HG03442 (cell line): ENCODE data around the gene PKN1.
"Not testable (repeated sequence)": the region's sequence is repeated elsewhere in the genome, so short reads cannot be mapped to it uniquely, and the experiment has no call there.

Source experiments
- ATAC-seq: cut with Tn5 transposase; IDR thresholded peaks from one replicate; pipeline ENCODE4 v1.9.1; 2021; ENCODE audit warnings: mild to moderate bottlenecking, moderate library complexity; ENCODE audit not compliant: unreplicated experiment

PKN1 gene

DNA sequence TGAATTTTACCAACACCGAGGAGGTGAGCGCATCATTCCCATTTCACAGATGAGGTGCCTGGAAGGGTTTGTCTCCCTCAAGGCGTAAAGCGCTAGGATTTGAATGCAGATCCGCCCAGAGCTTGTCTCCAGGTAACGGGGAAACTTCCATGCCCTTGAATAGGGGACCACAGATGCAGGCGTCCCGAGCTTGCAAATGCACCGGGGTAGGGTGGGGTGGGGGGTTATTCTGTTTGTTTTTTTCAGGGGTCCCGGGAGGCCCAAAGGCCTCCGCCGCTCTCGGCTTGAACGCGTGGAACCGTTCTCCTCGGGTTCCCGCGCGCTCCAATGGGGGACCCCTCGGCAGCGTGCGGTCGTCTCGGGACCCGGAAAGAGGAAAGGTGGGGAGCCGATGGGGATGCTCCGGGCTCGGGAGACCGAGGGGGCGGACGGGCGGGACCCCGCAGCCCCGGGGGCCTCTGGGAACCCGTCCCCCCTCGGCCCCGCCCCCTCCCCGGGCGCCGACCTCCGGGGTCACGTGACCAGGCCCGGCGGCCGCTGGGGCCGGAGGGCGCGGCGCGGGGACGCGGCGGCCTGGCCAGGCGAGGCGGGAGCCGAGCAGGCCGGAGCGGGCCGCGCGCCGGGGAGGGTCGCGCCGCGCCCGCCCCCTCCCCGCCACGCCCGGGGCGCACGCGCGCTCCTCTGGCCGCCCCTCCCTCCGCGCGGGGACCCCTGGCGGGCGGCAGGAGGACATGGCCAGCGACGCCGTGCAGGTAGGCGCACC is at the start of gene PKN1:
TSS of gene PKN1 (plus strand) at position 516 of the 763 bp plus-strand sequence. CDS start at position 732, 216 bp downstream.
- peak; percentile 40 for ATAC-seq

GRCh38 chr19:14383661-14384555 is 49.2 kb upstream of the PKN1 start:
- no peak for ATAC-seq

DNA sequence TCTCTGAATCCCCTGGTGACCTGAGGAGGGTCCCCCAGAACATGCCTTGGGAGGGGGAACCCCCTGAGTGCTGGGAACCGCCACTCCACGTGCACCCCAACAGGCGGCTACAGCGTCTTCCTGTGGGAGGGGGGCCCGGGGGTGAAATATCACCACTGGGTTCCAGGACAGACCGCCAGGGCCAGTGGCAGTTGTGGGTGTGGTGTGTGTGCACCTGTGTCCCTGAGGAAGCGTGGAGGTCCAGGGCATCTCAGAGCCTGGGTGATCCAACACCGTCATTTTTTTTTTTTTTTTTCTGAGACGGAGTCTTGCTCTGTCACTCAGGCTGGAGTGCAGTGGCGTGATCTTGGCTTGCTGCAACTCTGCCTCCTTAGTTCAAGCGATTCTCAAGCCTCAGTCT is 47.6 kb upstream of the PKN1 start:
- ATAC-seq, result no peak

GRCh38 chr19:14390548-14390947 is 42.6 kb upstream of the PKN1 start:
- ATAC-seq, result no peak

- no peak for ATAC-seq
Observed at GRCh38 chr19:14391156-14391821, 41.8 kb upstream of the PKN1 start.

- no peak for ATAC-seq
Observed at GRCh38 chr19:14393329-14393728, 39.8 kb upstream of the PKN1 start.

DNA sequence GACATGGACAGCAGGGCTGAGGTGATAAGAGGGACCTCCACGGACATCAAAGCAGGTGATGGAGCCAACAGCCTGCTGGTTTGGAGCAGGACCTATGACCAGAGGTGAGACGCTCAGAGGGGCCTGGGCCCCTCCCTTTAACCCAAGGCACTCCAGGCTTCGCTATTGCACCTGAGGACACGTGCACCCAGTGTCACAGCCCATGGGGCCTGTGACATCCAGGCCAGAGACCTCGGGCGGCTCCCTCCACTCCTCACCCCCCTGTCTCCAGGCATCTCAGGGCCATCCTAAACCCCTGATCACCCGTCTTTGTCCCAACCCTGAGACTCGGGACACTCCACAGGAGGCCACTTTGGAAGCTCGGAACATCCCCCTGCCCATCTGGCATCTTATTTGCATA is 38.9 kb upstream of the PKN1 start:
- ATAC-seq, result no peak

DNA sequence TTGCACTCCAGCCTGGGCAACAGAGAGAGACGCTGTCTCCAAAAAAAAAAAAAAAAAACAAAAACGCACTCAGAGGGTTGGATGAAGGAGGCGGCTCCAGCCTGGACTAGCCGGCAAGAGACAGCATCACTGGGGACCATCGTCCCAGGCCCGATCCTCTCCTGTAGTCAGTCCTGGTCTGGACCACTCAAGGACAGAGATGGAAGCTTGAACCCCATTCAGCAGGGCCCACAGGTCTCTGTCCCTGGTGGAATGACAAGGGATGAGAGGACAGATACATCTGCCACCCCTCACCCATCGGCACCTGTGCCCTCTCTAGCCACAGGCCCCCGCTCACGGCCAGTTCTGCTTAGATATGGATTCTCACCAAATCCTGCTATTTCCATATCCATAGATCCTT is 37.8 kb upstream of the PKN1 start:
- no peak for ATAC-seq

DNA sequence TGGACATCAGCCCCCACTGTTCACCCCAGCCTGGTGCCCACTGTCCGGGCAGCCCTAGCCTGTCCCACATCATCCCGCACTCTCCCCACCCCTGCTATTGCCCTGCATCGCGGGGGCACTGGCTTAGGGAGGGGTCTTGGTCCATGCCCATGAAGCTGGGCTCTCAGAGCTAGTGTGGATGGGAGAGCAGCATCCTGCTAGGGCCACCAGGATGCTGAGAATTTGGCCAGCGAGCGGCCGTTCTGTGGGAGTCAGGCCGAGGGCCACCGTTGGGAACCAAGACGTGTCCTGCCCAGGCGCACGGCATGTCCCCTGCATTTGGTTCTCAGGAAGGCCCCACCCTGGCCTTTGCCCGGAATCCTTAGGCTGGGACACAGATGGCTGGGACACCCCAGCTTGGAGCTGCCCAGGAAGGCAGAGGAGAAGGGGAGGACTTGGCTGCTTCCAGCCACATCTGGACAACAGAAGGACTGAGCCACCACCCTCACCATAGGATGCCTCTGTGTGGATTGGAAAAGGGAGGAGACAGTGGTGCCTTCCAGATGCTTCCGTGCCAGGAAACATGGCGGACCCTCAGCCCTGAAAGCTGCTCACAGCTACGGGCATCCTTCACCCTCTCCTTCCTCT is 37.3 kb upstream of the PKN1 start:
- no peak for ATAC-seq

GRCh38 chr19:14396730-14397129 is 36.4 kb upstream of the PKN1 start:
- ATAC-seq, result not testable (repeated sequence)

- not testable (repeated sequence) for ATAC-seq
Observed at GRCh38 chr19:14397168-14397567, 35.9 kb upstream of the PKN1 start.

DNA sequence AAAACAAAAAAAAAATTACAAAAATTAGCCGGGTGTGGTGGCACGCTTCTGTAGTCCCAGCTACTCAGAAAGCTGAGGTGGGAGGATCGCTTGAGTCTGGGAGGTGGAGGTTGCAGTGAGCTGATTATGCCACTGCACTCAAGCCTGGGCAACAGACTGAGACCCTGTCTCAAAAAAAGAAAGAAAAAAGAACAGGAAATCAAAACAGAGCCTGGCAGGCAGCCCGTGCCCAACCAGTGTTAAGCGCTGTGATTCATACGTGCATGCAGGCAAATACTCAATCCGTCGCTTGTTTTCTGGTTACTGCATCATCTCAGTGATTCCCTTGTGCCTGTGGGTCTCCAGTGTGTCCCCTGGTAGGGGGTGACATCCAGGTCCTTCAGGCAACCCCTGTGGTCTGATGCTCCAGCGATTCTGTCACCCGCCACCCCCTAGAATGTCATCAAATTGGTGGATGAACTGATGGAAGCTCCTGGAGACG is 32.1 kb upstream of the PKN1 start:
- ATAC-seq, result no peak

- ATAC-seq, result no peak
Observed at GRCh38 chr19:14401468-14402195, 31.5 kb upstream of the PKN1 start.

- no peak for ATAC-seq
Observed at GRCh38 chr19:14402332-14403144, 30.6 kb upstream of the PKN1 start.

DNA sequence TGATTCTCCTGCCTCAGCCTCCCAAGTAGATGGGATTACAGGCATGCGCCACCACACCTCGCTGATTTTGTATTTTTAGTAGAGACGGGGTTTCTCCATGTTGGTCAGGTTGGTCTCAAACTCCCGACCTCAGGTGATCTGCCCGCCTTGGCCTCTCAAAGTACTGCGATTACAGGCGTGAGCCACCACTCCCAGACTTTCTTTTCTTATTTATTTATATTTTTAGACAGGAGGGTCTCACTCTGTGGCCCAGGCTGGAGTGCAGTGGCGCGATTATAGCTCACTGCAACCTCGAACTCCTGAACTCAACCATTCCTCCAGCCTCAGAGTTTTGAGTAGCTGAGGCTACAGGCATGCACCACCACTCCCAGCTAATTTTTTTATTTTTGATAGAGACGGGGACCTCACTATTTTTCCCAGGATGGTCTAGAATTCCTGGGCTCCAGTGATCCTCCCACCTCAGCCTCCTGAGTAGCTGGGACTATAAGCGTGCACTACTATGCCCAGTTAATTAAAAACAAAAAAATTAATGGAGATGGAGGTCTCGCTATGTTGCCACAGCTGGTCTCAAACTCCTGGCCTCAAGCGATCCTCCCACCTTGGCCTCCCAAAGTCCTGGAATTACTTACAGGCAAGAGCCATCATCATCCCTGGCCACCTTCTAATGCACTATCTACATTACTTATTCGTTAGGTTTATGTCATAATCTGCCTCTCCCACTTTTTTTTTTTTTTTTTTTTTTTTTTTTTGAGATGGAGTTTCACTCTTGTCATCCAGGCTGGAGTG is 29.8 kb upstream of the PKN1 start:
- not testable (repeated sequence) for ATAC-seq

- no peak for ATAC-seq
Observed at GRCh38 chr19:14404312-14404711, 28.8 kb upstream of the PKN1 start.

GRCh38 chr19:14405380-14405757 is 27.7 kb upstream of the PKN1 start:
- ATAC-seq, result no peak
